Kidney tubule cell (primary cell): ENCODE results near the gene ABHD17A.
"Not testable (repeated sequence)": the region's sequence is repeated elsewhere in the genome, so short reads cannot be mapped to it uniquely, and the experiment has no call there.

Experiments used
- DNase-seq: peaks from one replicate; pipeline ENCODE4 v3.0.0-alpha.2; 2018; ENCODE audit warnings: low spot score

The ABHD17A gene

GRCh38 chr19:1881393-1882088 is 3.8 kb downstream of the ABHD17A start:
- not testable (repeated sequence) for DNase-seq

GRCh38 chr19:1880611-1881392 is 4.5 kb downstream of the ABHD17A start:
- no peak for DNase-seq

- DNase-seq: not testable (repeated sequence)
Measured at GRCh38 chr19:1879982-1880381, 5.3 kb downstream of the ABHD17A start.

- not testable (repeated sequence) for DNase-seq
Measured at GRCh38 chr19:1878583-1878982, 6.7 kb downstream of the ABHD17A start.

- not testable (repeated sequence) for DNase-seq
Measured at GRCh38 chr19:1877280-1877660, 8.0 kb downstream of the ABHD17A start.

- DNase-seq: not testable (repeated sequence)
Measured at GRCh38 chr19:1876496-1877279, 8.6 kb downstream of the ABHD17A start.

GRCh38 chr19:1875646-1876495 is 9.4 kb downstream of the ABHD17A start:
- DNase-seq: peak; percentile 92

- not testable (repeated sequence) for DNase-seq
Measured at GRCh38 chr19:1875265-1875645, 10.0 kb downstream of the ABHD17A start.

- DNase-seq: no peak
Measured at GRCh38 chr19:1874554-1875185, 10.6 kb downstream of the ABHD17A start.

- DNase-seq: no peak
Measured at GRCh38 chr19:1873524-1874473, 11.5 kb downstream of the ABHD17A start.

GRCh38 chr19:1872807-1873523 is 12.3 kb downstream of the ABHD17A start:
- no peak for DNase-seq

GRCh38 chr19:1871630-1872029 is 13.7 kb downstream of the ABHD17A start:
- DNase-seq: no peak

- DNase-seq: no peak
Measured at GRCh38 chr19:1871140-1871597, 14.1 kb downstream of the ABHD17A start.

GRCh38 chr19:1868971-1869370 is 16.3 kb downstream of the ABHD17A start:
- no peak for DNase-seq

- DNase-seq: no peak
Measured at GRCh38 chr19:1867349-1867724, 18.0 kb downstream of the ABHD17A start.

GRCh38 chr19:1866693-1867348 is 18.5 kb downstream of the ABHD17A start:
- DNase-seq: no peak

GRCh38 chr19:1865172-1866010 is 19.9 kb downstream of the ABHD17A start:
- no peak for DNase-seq
